DMS53 treated with DMSO at 0.1 percent for 48 hours (cell line): ENCODE measurements around the gene FRMPD1.

ENCODE experiments used
- DNase-seq: peaks from one replicate; lab custom pipeline; 2025; ENCODE audit not compliant: unreplicated experiment; lab: John Stamatoyannopoulos, UW

FRMPD1 gene

DNA sequence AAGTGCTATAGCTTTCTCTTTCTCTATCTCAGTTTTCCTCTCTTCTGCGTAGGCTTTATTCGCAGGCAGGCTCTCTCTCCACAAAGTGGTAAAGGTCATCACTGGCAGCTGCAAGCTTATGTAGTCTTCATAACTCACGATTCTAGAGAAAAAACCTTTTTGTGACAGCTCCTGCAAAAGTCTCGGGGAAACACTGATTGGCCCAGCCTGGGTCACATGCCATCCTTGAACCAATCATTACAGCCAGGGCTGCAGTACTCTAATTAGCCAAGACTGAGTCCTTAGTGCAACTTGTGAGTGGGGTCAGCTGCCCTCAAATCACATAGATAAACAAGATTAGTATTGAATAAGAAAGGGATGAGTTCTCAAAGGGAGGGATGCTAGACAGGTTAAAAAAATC lies 18.3 kb upstream of the FRMPD1 start:
- DNase-seq, result no peak

DNA sequence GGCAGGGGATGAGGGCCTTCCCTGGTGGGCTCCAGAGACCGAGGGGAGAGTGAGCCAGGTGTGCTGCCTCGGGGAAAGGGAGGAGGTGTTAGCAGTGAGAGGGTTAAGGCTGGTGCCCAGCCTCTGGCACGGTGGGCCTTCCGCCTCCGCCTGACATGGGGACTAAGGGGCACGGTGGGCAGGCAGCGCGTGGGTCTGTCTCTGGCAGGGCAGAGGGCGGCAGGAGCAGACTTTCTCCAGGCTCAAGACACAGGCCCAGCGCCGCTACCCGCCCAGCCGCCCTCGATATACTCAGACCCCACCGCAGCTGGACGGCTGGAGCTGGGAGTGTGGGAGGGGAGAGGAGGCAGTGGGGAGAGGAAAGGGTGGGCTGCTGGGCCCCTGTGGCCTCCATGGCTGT lies 14.9 kb upstream of the FRMPD1 start:
- no peak for DNase-seq

DNA sequence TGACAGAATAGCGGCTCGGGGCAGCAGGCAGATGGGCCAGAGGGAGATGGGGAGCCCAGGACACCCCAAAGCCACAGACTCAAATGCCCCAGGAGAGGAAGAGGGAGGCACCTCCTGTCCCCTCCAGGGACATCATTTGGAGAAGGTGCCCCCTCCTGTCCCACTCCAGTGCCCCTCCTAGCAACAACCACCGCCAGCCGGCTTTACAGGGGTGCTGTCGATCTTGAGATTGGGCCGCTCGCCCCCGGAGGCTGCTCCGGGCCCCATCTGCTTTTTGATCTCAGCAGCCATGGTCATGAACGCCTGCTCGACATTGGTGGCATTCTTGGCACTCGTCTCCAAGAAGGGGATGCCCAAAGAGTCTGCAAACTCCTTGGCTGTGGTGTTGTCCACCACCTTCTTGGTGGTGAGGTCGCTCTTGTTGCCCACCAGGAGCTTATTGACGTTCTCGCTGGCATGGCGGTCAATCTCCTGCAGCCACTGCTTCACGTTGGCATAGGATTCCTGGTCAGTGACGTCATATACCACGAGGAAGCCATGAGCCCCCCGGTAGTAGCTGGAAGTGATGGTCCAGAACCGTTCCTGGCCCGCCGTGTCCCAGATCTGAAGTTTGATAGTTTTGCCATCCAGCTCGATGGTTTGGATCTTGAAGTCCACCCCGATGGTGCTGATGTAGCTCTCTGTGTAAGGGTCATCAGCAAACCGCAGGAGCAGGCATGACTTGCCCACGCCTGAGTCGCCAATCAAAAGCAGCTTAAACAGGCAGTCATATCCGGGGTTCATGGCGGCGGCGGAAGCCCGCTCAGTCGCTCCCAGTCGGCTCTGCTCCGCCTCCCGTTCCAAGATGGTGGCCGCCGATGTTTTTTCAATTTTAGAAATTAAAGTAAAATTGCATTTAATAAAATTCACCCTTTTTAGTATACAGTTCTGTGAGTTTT lies 14.0 kb upstream of the FRMPD1 start:
- DNase-seq, result no peak

- no peak for DNase-seq
Observed at GRCh38 chr9:37639109-37639762, 11.5 kb upstream of the FRMPD1 start.

DNA sequence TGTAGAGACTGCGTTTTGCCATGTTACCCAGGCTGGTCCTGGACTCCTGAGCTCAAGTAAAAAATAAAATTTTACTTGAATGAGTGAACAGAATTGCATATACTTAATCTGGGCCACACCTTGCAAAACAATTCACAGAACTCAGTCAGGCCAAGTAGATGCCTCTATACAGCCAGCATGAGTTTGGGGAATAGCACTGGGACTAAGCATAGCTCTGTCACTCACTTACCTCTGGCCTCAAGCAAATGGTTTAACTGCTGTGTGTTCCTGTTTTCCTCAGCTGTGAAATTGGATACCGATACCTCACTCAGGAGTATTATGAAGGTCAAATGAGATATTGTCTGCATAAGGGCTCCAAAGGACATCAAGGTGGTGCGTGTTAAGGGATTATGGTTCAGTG lies 10.9 kb upstream of the FRMPD1 start:
- DNase-seq, result no peak

- DNase-seq, result no peak
Observed at GRCh38 chr9:37640246-37640645, 10.5 kb upstream of the FRMPD1 start.

- DNase-seq, result no peak
Observed at GRCh38 chr9:37641331-37641730, 9.4 kb upstream of the FRMPD1 start.

DNA sequence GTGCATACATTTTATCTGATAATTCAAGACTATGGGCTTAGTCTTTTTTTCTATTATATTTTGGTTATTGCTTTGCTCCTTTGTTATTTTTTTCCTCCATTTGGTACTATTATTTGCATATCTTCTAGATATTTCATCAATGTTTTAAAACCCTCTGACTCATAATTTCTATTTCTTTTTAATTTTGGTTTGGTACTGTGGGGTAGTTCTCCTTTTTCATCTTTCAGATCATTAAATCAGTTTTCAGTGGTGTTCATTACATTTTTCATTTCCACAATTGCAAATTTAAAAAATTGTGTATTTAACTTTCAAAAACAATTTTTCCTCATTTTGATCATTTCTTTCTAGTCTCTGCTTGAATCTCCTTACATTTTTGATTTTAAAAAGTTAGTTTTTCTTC lies 7.5 kb upstream of the FRMPD1 start:
- no peak for DNase-seq

GRCh38 chr9:37645903-37646506 lies 4.7 kb upstream of the FRMPD1 start:
- peak; percentile 4 for DNase-seq

GRCh38 chr9:37650299-37650872 lies 368 bp upstream of the FRMPD1 start:
- no peak for DNase-seq

GRCh38 chr9:37652261-37652660 lies 1.5 kb downstream of the FRMPD1 start:
- DNase-seq, result no peak

DNA sequence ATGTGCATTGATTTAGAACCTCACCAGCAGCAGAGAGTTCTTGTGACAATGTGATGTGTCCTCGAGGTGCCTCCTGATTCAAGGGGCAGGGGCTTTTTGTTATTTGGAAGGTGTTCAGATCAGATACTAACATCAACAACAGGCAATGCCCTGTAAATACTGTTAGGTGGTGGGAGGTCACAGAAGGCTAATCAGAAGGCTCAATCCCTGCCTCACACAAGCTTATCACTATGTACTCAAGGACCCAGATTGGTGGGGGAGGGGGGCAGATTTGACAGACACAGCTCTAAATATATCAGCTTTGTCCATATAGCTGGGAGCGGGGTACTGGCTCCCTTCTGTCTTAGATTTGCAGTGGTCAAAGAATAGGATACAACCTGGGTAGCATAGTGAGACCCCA lies 2.6 kb downstream of the FRMPD1 start:
- DNase-seq, result no peak

- DNase-seq, result no peak
Observed at GRCh38 chr9:37656936-37657335, 6.2 kb downstream of the FRMPD1 start.

- DNase-seq, result no peak
Observed at GRCh38 chr9:37660691-37661090, 9.9 kb downstream of the FRMPD1 start.

GRCh38 chr9:37663926-37664325 lies 13.2 kb downstream of the FRMPD1 start:
- DNase-seq, result no peak

GRCh38 chr9:37667706-37668105 lies 17.0 kb downstream of the FRMPD1 start:
- DNase-seq, result no peak

DNA sequence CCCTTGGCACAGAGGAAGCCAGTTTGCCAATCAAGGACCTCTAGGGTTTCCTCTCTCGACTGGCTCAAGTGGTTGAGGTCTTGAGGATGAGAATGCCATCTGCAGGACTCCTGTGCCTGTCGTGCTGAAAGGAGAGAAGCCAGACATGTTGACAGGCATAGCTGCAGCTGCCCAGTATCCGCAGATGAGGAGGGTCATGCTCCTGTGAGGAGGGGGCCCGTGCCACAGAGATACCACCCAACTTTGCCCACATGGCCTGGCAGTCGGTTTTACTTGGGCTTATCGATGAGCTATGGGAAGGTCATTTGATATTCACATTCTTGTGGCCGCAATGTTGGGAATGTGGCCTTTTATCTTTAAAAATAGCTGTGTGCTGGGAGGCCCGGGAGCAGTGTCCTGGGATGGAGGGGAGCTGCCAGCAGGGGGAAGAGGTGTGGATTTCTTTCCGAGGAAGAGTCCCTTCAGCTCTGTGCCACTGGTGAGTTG lies 17.4 kb downstream of the FRMPD1 start:
- no peak for DNase-seq

DNA sequence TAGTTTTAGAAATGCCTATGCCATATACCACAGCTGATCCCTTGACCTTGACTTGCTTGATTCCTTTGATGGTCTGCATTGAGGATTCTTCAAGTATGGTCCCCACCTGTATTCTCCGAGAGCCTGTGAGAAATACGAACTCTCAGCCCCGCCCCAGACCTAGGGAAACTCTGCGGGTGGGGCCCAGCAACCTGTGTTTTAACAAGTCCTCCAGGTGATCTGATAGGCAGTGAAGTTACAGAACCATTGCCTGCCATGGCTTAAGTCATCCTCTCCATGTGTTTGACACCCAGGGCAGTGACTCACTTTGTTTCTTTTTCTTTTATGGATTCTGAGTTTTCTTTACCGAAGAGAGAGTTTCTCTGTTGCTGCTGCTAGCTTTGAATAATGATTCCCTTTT lies 18.5 kb downstream of the FRMPD1 start:
- no peak for DNase-seq

DNA sequence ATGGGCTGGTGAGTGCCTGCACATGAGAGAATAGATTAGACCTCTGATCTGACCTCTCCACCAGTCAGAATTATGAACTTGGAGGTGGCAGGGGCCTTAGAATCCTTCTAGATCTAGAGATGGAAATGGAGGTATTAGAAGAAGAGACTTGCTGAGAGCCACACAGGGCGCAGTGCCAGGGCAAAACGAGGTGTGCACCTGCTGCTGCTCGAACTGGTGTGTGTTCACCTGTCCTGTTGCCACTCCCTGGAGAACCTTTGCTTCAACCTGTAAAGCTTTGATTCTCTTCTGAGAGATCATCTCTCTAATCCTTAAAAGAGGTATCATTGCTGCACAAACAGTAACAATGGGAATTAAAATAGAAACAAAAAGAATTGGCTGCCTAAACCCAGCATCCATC lies 24.9 kb downstream of the FRMPD1 start:
- peak; percentile 52 for DNase-seq

- no peak for DNase-seq
Observed at GRCh38 chr9:37676411-37676830, 25.7 kb downstream of the FRMPD1 start.

DNA sequence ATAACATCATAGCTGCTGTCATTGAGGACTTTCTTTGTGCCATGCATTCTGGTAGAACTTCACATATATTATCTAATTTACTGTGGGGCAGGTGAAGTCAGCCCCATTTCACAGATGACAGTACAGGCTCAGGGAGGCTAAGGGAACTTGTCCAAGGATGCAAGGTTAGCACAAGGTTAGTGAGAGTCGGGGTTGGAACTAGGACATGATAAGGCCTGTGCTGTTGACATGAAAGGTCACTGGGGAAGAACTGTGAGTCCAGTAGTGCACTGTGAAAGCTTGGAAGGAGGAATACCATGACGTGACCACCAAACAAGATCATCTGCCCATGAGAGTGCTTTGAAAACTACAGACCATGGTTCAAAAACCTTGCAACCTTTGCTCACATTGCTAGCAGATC lies 26.7 kb downstream of the FRMPD1 start:
- DNase-seq, result no peak
